Common myeloid progenitor, CD34-positive (primary cell): ENCODE data around the gene POU1F1. TPM values are rescaled to one million over a fixed set of nuclear protein-coding genes. Genes with fewer than 3 reads are reported as not detected.

Experiments
- CTCF ChIA-PET: fragments of 350-600 bp; sonication (Branson Sonifier 250); formaldehyde crosslinking; loops from one replicate; lab custom pipeline; 2021; ENCODE audit warnings: antibody characterized with exemption; lab: Charles Lee
- POLR2A ChIA-PET: fragments of 350-600 bp; sonication (Branson Sonifier 250); formaldehyde crosslinking; loops from one replicate; lab custom pipeline; 2021; ENCODE audit warnings: antibody characterized with exemption; lab: Charles Lee
- DNase-seq, 3 donors: peaks; one replicate each; pipeline versions ENCODE4 v3.0.0 to v3.0.0-alpha.2; 2013
- H3K27ac ChIP-seq, 2 experiments: 1 replicate in 1 of 2; 2 replicates in 1 of 2; pipeline ENCODE4 v1.7.0; 2013; ENCODE audit warnings: inconsistent platforms in 2 of 2, low read length in 2 of 2, mild to moderate bottlenecking in 2 of 2, low read depth in 1 of 2, moderate library complexity in 1 of 2; ENCODE audit not compliant: severe bottlenecking in 2 of 2, insufficient read depth in 1 of 2, poor library complexity in 1 of 2
- H3K27me3 ChIP-seq, 5 experiments: replicated peaks in 2 of 5; 1 replicate in 3 of 5; 2 replicates in 2 of 5; pipeline versions ENCODE4 v1.6.1 to v1.7.0; 2013; ENCODE audit warnings: low read length in 4 of 5, mild to moderate bottlenecking in 2 of 5, moderate library complexity in 2 of 5, inconsistent platforms in 1 of 5; ENCODE audit not compliant: insufficient read depth in 5 of 5, control insufficient read depth in 4 of 5
- H3K36me3 ChIP-seq, 4 experiments: 1 replicate in 2 of 4; 2 replicates in 2 of 4; pipeline versions ENCODE4 v1.6.1 to v1.7.0; 2013; ENCODE audit warnings: low read length in 3 of 4, control low read depth in 1 of 4, mild to moderate bottlenecking in 1 of 4; ENCODE audit not compliant: control insufficient read depth in 4 of 4, insufficient read depth in 4 of 4
- H3K4me1 ChIP-seq, 4 experiments: 1 replicate in 3 of 4; 2 replicates in 1 of 4; pipeline versions ENCODE4 v1.6.1 to v1.7.1; 2013; ENCODE audit warnings: low read length in 3 of 4, mild to moderate bottlenecking in 3 of 4, control low read depth in 1 of 4, inconsistent platforms in 1 of 4, moderate library complexity in 1 of 4; ENCODE audit not compliant: control insufficient read depth in 4 of 4, insufficient read depth in 4 of 4; ENCODE audit errors: control extremely low read depth in 1 of 4
- H3K4me3 ChIP-seq, 7 experiments: 1 replicate in 4 of 7; 2 replicates in 3 of 7; pipeline versions ENCODE4 v1.5.1 to v1.7.0; 2013; ENCODE audit warnings: mild to moderate bottlenecking in 7 of 7, low read length in 6 of 7, moderate library complexity in 6 of 7, inconsistent platforms in 2 of 7, low read depth in 2 of 7, control low read depth in 1 of 7; ENCODE audit not compliant: insufficient read depth in 4 of 7, control insufficient read depth in 1 of 7; ENCODE audit errors: extremely low read depth in 1 of 7
- H3K9me3 ChIP-seq, 5 experiments: 1 replicate in 4 of 5; 2 replicates in 1 of 5; pipeline versions ENCODE4 v1.6.1 to v1.7.1; 2013; ENCODE audit warnings: low read length in 4 of 5, mild to moderate bottlenecking in 2 of 5, inconsistent platforms in 1 of 5, low read depth in 1 of 5, moderate library complexity in 1 of 5; ENCODE audit not compliant: control insufficient read depth in 4 of 5, insufficient read depth in 2 of 5; ENCODE audit errors: control extremely low read depth in 1 of 5
- WGBS: methylation state at CpG from one replicate; pipeline ENCODE4 v1.1.5; 2013; ENCODE audit not compliant: insufficient coverage; 5-methylcytosine and 5-hydroxymethylcytosine counted together
- polyA plus RNA-seq: library from polyadenylated mRNA; unstranded; fragments of 120-200 nt; gene quantifications from one replicate; pipeline ENCODE4 v1.2.1, GENCODE V29; 2013

POU1F1 gene, protein sequence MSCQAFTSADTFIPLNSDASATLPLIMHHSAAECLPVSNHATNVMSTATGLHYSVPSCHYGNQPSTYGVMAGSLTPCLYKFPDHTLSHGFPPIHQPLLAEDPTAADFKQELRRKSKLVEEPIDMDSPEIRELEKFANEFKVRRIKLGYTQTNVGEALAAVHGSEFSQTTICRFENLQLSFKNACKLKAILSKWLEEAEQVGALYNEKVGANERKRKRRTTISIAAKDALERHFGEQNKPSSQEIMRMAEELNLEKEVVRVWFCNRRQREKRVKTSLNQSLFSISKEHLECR
- polyA plus RNA-seq, result not detected

DNA sequence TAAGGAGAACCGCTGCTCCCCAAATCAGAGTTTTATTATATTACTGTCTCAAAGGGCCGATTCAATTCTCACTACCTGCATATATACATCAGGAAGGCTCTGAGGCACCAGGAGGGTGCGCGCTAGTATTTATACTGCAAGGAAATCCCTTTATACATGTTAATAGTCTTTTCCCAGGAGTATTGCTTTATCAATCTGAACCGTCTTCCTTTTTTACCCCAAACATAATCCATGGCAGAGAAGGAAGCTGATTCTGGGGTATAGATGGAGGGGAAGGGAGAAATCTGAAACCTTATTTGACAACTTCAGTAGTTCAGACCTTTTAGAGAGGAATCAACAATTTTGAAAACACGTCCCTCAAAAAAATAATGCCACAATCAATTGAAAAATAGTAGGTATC lies at the start of gene POU1F1:
TSS of gene POU1F1 (minus strand) at position 101 of the 400 bp plus-strand sequence. CDS start 122 bp downstream, outside the sequence.
- Histone ChIP-seq H3K4me3 (no peak within 1 kb of the TSS), H3K36me3 (no peaks in the 10 kb centered on the region), H3K27ac (no peak within 1 kb of the TSS), H3K4me1 (peaks cover 0 to 6% (median 4%) of the 10 kb centered on the region in 4 experiments), H3K27me3 (no peaks in the 10 kb centered on the region), H3K9me3 (no peaks in the 10 kb centered on the region)
- CTCF ChIA-PET, result interaction anchor here (3.1 kb wide), 1 partner anchor 16 kb away, joined by 8 read pairs; no protein-coding TSS in a partner anchor
- no peak for DNase-seq
- POLR2A ChIA-PET, result no interaction called here
- WGBS, result 100% methylated on average over 4 of the region's 6 CpGs

DNA sequence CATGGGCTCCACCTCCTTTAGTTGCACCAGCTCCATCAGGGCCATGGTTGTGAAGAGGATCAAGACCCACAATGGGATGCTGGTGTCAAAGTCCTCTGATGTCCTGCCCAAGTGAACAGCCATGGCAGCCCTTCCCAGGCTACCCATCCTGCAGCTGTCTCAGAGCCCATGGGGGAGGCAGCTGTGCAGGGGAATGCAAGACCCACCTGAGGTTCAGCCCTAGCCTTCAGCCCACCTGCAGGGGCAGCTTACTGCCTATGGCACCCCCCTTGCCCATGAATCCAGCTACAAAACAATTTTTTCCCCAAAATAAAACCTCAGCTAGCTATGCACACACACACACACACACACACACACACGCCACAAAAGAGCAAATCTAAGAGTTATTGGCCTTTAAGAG lies 48.2 kb upstream of the POU1F1 start:
- H3K4me1 ChIP-seq, result no peaks in the 10 kb centered on the region
- ChIA-PET POLR2A (no interaction called here), CTCF (interaction anchor here (0.7 kb wide), 1 partner anchor 52 kb away, joined by 3 read pairs; no protein-coding TSS in a partner anchor)
- no CpG with 5 or more reads among the region's 1 CpG for WGBS
- no peak overlapping the region for H3K4me3 ChIP-seq
- no peak overlapping the region for H3K27ac ChIP-seq
- no peaks in the 10 kb centered on the region for H3K36me3 ChIP-seq
- no peaks in the 10 kb centered on the region for H3K27me3 ChIP-seq
- no peak for DNase-seq
- peaks cover 0 to 3% (median 0%) of the 10 kb centered on the region in 5 experiments for H3K9me3 ChIP-seq

DNA sequence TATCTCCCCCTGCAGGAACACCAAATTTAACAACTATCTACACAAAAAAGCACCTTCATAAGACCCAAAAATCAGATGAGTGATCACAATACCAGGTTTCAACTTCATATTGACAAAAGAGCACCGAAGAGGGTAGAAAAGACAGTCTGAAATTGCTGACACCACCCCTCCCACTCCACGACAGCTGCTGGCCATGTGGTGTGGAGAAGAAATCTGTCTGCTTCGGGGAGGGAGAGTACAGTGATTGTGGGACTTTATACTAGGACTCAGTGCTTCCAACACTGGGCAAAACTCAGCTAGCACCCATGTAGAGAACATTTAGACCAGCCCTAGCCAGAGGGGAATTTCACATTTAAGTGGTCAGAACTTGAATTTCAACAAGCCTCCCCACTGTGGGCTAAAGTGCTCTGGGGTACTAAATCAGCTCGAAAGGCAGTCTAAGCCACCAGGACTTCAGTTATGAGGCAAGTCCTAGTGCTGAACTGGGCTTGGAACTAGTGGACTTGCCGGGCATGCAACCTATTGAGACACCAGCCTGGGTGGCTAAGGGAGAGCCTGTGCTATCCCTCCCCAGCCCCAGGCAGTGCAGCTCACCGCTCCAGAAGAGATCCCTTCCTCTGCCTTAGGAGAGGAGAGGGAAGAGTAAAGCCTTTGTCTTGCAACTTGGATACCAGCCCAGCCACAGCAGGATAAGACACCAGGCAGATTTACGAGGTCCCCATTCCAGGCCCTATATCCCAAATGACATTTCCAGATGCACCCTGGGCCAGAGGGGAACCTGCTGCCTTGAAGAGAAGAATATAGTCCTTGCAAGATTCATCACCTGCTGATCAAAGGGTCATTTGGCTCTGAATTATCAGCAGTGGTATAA lies 44.6 kb upstream of the POU1F1 start:
- Histone ChIP-seq H3K9me3 (peaks cover 0 to 3% (median 0%) of the 10 kb centered on the region in 5 experiments), H3K27me3 (no peaks in the 10 kb centered on the region), H3K4me1 (no peaks in the 10 kb centered on the region), H3K4me3 (no peak overlapping the region), H3K36me3 (no peaks in the 10 kb centered on the region), H3K27ac (no peak overlapping the region)
- ChIA-PET CTCF (no interaction called here), POLR2A (no interaction called here)
- DNase-seq, result no peak
- WGBS, result 95% methylated on average over 5 of the region's 7 CpGs

DNA sequence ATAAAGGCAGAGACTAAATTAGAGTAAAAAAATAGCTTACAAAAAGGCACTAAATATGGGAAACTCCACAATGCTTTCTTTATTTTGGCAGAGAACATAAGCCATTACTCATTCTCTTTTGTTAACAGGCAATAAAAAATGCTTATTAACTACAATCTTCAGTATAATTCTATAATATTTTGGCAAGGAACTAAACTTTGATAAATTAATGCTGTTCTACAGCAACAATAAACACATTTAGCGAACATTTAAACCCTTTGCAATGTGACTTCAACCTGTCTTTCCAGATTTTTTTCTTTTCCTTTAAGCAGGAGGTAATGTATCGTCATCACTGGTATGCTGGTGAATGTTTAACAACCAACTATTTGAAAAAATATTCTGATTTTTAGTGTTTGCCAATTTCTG lies 42.2 kb upstream of the POU1F1 start:
- Histone ChIP-seq H3K4me1 (no peaks in the 10 kb centered on the region), H3K9me3 (no peaks in the 10 kb centered on the region), H3K27me3 (no peaks in the 10 kb centered on the region), H3K4me3 (no peak overlapping the region), H3K36me3 (no peaks in the 10 kb centered on the region), H3K27ac (no peak overlapping the region)
- no peak for DNase-seq
- WGBS, result no CpG with 5 or more reads among the region's 2 CpGs
- CTCF ChIA-PET, result no interaction called here
- POLR2A ChIA-PET, result no interaction called here

DNA sequence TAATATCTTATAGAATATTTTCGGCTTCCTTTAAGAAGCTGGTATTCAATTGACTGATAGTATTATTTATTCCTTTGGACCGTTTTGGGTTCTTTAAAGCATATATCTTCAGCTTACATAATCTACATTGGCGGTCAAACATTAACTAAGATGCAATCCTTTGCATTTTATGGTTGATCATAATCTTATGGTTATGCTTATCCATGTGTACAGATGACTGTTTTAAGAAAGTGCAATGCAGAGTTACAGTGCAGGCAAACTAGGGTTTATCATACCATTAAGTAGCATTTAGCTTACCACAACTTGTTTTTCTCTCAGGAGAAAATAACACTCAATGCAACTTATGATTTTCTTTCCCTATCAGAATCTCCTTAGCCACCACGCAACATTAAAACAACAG lies 41.4 kb upstream of the POU1F1 start:
- no CpG with 5 or more reads among the region's 4 CpGs for WGBS
- no peaks in the 10 kb centered on the region for H3K36me3 ChIP-seq
- no peaks in the 10 kb centered on the region for H3K9me3 ChIP-seq
- H3K27me3 ChIP-seq, result no peaks in the 10 kb centered on the region
- DNase-seq, result no peak
- POLR2A ChIA-PET, result no interaction called here
- CTCF ChIA-PET, result no interaction called here
- H3K27ac ChIP-seq, result no peak overlapping the region
- H3K4me1 ChIP-seq, result no peaks in the 10 kb centered on the region
- no peak overlapping the region for H3K4me3 ChIP-seq

DNA sequence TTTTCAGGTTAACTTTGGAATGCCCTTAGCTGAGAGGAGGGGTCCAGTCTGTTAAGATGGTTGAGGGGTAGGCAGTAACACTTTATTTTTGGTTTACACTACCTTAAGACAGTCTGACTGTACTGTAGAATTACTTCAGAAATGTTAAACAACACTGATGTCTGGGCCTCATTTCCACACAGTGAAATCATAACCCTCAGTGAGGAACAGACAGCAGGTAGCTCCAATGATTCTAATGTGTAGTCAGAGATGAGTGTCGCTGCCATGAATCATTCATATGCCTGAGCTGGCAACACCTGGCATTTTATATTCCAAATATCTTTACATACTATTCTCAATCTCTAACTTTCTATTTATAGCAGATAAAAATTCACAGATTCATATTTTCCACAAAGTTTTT lies 37.3 kb upstream of the POU1F1 start:
- no peak for DNase-seq
- CTCF ChIA-PET, result interaction anchor here (1.1 to 3.2 kb wide), 2 partner anchors 15 to 19 kb away, joined by 3 to 13 read pairs; no protein-coding TSS in a partner anchor
- Histone ChIP-seq H3K27ac (no peak overlapping the region), H3K36me3 (no peaks in the 10 kb centered on the region), H3K9me3 (no peaks in the 10 kb centered on the region), H3K27me3 (no peaks in the 10 kb centered on the region), H3K4me1 (no peaks in the 10 kb centered on the region), H3K4me3 (no peak overlapping the region)
- POLR2A ChIA-PET, result no interaction called here
- WGBS, result no CpG with 5 or more reads among the region's 1 CpG

DNA sequence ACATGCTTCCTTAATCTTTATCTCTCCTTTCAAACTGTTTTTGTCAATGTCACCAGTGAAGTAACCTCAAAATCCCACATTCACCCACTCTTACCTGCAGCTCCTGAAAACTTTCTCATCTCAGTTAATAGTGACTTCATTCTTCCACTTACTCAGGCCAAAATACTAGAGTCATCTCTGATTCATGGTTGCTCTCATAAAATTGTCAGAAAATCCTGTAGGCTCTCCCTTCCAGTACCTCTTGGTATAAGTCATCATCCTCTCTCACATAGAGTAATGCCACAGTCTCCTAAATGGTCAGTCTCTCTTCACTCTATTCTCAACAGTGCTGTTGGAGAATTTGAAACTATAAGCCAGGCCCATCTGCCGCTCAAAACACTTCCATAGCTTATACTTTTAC lies 34.9 kb upstream of the POU1F1 start:
- Histone ChIP-seq H3K27ac (no peak overlapping the region), H3K27me3 (no peaks in the 10 kb centered on the region), H3K9me3 (no peaks in the 10 kb centered on the region), H3K4me1 (no peaks in the 10 kb centered on the region), H3K4me3 (no peak overlapping the region), H3K36me3 (no peaks in the 10 kb centered on the region)
- CTCF ChIA-PET, result interaction anchor here (3.2 kb wide), 1 partner anchor 13 kb away, joined by 13 read pairs; no protein-coding TSS in a partner anchor
- WGBS, result no CpG with 5 or more reads among the region's 1 CpG
- POLR2A ChIA-PET, result interaction anchor here (0.7 kb wide), 1 partner anchor 65 kb away, joined by 3 read pairs; no protein-coding TSS in a partner anchor
- DNase-seq, result no peak
